IMR-90 (cell line): ENCODE results near the gene NOD2.

Experiments
- BHLHE40 ChIP-seq: fragments of 150-350 bp; IDR thresholded peaks from 2 replicates; pipeline ENCODE4 v1.6.1; 2016; ENCODE audit warnings: mild to moderate bottlenecking, low read depth, low read length
- CEBPB ChIP-seq: IDR thresholded peaks from 2 replicates; pipeline ENCODE4 v1.6.1; 2012; ENCODE audit warnings: low read depth, low read length, improper control_type of control experiment
- FOS ChIP-seq: fragments of 150-350 bp; IDR thresholded peaks from 2 replicates; pipeline ENCODE4 v1.6.1; 2016; ENCODE audit warnings: low read depth, low read length
- MAFK ChIP-seq: IDR thresholded peaks from 2 replicates; pipeline ENCODE4 v1.6.1; 2012; ENCODE audit warnings: low read depth, low read length, improper control_type of control experiment
- MAZ ChIP-seq: IDR thresholded peaks from 2 replicates; pipeline ENCODE4 v1.6.1; 2012; ENCODE audit warnings: low read depth, mild to moderate bottlenecking, low read length, improper control_type of control experiment, moderate library complexity, borderline replicate concordance
- POLR2A ChIP-seq: IDR thresholded peaks from 2 replicates; pipeline ENCODE4 v1.6.1; 2012; ENCODE audit warnings: mild to moderate bottlenecking, low read depth, low read length
- RAD21 ChIP-seq: IDR thresholded peaks from 2 replicates; pipeline ENCODE4 v1.6.1; 2012; ENCODE audit warnings: low read length, improper control_type of control experiment
- RFX5 ChIP-seq: IDR thresholded peaks from 2 replicates; pipeline ENCODE4 v1.8.0; 2012; ENCODE audit warnings: low read depth, mild to moderate bottlenecking, low read length, moderate library complexity
- TF ChIP-seq, protein P1 (sequence below): conservative IDR thresholded peaks from 2 replicates; pipeline ENCODE4 v1.5.1; 2012; ENCODE audit warnings: mild to moderate bottlenecking, low read depth, low read length, improper control_type of control experiment
- TF ChIP-seq, protein P2 (sequence below): fragments of 150-350 bp; IDR thresholded peaks from 2 replicates; pipeline ENCODE4 v1.6.1; 2016; ENCODE audit warnings: low read depth, mild to moderate bottlenecking, low read length, moderate library complexity, borderline replicate concordance

DNA sequence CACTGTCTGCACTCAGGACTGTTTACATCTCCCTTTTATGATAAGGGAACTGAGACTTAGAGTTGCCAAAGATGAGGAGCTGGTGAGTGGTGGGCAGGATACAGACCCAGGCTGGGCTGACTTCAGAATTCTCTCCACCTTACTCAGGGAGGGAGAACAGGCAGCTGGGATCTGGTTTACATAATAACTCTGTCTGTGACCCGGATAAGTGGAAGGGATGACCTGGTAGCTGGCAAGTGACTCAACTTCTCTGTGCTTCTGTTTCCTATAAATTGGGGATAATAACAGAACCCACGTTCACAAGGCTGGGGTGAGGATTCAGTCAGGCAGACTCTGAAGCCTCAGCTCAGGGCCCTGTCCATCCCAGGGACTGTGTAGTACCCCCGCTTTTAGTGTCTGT, 14.9 kb upstream of the NOD2 start:
- TF ChIP-seq, protein P1, sequence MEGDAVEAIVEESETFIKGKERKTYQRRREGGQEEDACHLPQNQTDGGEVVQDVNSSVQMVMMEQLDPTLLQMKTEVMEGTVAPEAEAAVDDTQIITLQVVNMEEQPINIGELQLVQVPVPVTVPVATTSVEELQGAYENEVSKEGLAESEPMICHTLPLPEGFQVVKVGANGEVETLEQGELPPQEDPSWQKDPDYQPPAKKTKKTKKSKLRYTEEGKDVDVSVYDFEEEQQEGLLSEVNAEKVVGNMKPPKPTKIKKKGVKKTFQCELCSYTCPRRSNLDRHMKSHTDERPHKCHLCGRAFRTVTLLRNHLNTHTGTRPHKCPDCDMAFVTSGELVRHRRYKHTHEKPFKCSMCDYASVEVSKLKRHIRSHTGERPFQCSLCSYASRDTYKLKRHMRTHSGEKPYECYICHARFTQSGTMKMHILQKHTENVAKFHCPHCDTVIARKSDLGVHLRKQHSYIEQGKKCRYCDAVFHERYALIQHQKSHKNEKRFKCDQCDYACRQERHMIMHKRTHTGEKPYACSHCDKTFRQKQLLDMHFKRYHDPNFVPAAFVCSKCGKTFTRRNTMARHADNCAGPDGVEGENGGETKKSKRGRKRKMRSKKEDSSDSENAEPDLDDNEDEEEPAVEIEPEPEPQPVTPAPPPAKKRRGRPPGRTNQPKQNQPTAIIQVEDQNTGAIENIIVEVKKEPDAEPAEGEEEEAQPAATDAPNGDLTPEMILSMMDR = no peak
- TF ChIP-seq RFX5 = no peak
- TF ChIP-seq FOS = no peak
- no peak for TF ChIP-seq POLR2A
- TF ChIP-seq RAD21 = no peak
- no peak for TF ChIP-seq MAZ
- no peak for TF ChIP-seq CEBPB
- no peak for TF ChIP-seq MAFK
- no peak for TF ChIP-seq BHLHE40
- TF ChIP-seq, protein P2, sequence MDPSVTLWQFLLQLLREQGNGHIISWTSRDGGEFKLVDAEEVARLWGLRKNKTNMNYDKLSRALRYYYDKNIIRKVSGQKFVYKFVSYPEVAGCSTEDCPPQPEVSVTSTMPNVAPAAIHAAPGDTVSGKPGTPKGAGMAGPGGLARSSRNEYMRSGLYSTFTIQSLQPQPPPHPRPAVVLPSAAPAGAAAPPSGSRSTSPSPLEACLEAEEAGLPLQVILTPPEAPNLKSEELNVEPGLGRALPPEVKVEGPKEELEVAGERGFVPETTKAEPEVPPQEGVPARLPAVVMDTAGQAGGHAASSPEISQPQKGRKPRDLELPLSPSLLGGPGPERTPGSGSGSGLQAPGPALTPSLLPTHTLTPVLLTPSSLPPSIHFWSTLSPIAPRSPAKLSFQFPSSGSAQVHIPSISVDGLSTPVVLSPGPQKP = no peak
